Activated CD8-positive, alpha-beta memory T cell treated with anti-CD3 and anti-CD28 coated beads, Interleukin-2, amount 50 U/mL, for 1 hour (primary cell): ENCODE data around the gene DENND1A.

Experiments used
- DNase-seq: peaks from one replicate; pipeline ENCODE4 v3.0.0-alpha.2; 2020; ENCODE audit errors: extremely low read depth

Gene DENND1A

DNA sequence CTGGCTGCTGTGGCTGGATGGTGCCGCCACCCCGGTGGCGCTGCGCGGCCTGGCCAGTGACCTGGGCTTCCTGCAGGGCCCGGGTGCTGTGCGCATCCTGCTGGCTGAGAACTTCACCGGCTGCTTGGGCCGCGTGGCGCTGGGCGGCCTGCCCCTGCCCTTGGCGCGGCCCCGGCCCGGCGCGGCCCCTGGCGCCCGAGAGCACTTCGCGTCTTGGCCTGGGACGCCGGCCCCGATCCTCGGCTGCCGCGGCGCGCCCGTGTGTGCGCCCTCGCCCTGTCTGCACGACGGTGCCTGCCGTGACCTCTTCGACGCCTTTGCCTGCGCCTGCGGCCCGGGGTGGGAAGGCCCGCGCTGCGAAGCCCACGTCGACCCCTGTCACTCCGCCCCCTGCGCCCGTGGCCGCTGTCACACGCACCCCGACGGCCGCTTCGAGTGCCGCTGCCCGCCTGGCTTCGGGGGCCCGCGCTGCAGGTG lies 556.4 kb downstream of the DENND1A start:
- no peak for DNase-seq

DNA sequence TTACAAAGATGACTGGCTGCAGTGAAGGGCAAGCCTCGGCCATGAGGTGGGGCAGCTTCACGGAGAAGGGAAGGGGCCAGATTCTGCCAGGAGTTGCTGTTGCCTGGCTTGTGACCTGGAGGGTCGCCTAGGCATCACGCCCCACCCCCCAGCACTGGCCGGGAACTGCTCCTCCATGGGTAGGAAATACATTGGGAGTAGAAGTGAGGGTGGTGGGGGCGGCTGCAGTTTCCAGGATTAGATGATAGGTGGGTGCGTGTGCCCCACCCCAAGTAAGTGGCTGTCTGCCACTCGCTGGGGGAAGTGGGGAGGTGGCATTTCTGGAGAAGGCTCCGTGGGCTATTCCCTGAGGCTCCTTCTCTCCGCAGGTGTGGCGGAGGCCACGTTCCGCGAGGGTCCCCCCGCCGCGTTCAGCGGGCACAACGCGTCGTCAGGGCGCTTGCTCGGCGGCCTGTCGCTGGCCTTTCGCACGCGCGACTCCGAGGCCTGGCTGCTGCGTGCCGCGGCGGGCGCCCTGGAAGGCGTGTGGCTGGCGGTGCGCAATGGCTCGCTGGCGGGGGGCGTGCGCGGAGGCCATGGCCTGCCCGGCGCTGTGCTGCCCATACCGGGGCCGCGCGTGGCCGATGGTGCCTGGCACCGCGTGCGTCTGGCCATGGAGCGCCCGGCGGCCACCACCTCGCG lies 557.0 kb downstream of the DENND1A start:
- DNase-seq: no peak

DNA sequence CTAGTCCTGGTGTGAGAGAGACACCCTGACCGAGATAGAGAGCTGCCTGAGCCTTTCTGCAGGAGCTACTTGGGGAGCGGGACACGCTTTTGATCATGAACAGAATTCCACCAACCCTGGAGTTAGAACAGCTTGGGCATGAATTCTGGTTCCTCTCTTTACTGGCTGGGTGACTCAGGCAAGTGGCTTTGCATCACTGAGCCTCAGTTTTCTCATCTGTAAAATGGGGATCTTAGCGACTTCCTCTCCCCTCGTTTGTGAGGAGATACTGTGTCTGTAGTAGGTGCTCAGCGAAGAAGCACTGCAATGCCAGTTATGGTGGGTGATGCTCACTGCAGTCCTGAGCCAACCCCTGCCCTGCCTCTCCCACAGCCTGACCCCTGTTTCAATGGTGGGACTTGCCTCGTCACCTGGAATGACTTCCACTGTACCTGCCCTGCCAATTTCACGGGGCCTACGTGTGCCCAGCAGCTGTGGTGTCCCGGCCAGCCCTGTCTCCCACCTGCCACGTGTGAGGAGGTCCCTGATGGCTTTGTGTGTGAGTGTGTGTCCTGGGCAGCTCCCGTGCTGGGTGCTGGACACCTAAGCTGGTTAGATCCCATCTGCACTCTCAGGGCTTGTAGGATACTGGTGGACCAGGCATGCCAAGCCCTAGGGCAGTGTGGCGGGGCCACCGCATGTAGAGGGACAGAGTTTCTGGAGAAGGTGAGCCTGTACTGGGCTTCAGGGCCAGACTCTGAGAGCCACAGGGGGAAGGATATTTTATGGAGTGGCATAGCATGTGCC lies 557.9 kb downstream of the DENND1A start:
- no peak for DNase-seq

DNA sequence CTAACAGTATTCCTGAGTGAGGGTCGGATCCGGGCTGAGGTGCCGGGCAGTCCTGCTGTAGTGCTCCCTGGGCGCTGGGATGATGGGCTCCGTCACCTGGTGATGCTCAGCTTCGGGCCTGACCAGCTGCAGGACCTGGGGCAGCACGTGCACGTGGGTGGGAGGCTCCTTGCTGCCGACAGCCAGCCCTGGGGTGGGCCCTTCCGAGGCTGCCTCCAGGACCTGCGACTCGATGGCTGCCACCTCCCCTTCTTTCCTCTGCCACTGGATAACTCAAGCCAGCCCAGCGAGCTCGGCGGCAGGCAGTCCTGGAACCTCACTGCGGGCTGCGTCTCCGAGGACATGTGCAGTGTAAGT lies 558.7 kb downstream of the DENND1A start:
- DNase-seq: no peak

DNA sequence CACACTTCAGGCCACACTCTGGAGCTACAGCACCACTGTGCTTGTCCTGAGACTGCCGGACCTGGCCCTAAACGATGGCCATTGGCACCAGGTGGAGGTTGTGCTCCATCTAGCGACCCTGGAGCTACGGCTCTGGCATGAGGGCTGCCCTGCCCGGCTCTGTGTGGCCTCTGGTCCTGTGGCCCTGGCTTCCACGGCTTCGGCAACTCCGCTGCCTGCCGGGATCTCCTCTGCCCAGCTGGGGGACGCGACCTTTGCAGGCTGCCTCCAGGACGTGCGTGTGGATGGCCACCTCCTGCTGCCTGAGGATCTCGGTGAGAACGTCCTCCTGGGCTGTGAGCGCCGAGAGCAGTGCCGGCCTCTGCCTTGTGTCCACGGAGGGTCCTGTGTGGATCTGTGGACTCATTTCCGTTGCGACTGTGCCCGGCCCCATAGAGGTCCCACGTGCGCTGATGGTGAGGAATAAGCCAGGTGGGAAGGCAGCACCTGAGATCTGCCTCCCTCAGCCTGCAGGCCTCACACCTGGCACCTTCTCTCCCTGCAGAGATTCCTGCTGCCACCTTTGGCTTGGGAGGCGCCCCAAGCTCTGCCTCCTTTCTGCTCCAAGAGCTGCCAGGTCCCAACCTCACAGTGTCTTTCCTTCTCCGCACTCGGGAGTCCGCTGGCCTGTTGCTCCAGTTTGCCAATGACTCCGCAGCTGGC lies 559.2 kb downstream of the DENND1A start:
- DNase-seq: no peak

DNA sequence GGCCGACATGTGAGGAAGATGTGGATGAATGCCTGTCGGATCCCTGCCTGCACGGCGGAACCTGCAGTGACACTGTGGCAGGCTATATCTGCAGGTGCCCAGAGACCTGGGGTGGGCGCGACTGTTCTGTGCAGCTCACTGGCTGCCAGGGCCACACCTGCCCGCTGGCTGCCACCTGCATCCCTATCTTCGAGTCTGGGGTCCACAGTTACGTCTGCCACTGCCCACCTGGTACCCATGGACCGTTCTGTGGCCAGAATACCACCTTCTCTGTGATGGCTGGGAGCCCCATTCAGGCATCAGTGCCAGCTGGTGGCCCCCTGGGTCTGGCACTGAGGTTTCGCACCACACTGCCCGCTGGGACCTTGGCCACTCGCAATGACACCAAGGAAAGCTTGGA lies 559.8 kb downstream of the DENND1A start:
- DNase-seq: no peak

DNA sequence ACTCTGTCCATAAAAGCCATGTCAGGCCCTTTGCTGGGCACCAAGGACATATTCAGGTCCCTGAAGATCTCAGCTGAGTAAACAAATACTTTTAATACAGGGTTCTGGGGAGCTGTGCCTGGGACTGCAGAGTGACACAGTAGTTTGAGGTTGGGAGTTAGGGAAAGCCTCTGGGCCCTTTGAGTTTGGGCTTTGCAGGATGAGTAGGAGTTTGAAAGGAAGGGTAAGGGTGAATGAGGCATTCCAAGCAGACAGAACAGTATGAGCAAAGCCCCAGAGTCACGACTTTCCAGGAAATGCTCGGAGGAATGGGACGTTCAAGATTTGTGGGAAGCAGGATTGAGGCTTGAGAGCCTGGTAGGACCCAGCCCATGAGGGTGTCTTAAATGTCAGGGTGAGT lies 560.6 kb downstream of the DENND1A start:
- DNase-seq: no peak

DNA sequence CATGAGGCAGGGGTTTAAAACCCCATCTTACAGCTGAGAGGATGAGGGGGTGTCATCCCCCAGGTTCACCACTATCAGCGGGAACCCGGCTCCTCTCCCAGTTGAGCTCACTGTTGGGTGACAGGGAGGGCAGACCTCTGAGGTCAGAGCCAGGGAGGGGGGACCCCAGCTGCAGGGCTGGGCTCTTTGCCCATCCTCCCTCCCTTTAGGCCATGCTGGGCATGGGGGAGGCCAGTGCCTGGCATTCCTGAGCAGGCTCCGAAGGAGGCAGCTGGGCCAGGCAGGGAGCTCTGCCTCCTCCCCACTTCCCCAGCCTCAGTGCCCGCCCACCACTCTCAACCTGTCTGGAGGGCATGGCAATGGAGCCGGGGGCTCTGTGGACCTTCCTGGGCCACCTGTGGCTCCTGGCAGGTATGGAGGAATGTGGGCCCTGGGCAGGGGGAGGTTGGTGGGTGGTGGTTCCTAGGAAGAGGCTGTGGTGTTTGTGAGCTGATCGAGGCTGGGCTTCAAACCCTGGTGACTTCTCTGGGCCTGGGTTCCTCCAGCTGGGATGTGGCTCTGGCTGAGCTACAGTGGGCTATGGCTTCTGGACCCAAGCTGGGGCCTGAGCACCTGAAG lies 561.3 kb downstream of the DENND1A start:
- no peak for DNase-seq

DNA sequence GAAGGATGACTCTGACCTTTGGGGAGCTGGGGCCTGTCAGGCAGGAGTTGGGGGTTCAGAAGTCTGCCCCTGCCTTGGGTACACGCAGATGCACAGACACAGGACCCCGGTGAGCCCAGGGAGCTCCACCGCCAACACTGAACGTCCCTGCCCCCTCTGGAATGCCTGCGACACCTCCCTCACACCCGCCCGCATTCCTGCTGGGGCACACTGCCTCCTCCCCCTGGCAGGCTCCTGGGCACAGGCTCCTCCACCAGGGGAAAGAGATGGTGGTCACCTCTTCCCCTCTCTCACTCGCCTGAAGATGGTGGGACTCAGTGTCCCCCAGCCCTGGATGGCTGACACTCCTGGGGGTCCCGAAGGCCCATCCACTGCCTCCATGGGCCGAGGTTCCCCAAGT lies 561.9 kb downstream of the DENND1A start:
- no peak for DNase-seq

DNA sequence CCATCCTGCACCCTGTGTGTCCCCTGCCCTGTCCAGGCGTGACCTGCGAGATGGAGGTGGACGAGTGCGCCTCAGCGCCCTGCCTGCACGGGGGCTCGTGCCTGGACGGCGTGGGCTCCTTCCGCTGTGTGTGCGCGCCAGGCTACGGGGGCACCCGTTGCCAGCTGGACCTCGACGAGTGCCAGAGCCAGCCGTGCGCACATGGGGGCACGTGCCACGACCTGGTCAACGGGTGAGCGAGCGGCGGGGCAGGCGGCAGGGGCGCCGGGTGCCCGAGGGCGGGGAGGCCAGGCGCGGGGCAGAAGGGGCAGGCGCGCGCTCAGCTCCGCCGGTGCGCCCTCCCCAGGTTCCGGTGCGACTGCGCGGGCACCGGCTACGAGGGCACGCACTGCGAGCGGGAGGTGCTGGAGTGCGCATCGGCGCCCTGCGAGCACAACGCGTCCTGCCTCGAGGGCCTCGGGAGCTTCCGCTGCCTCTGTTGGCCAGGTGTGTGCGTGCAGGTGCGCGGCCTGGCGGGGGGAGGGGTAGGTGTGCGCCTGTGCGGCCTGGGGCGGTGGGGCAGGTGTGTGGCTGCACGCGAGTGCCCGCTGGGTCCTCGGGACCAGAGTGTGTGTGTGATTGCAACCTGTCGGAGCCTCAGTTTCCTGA lies 563.9 kb downstream of the DENND1A start:
- no peak for DNase-seq

DNA sequence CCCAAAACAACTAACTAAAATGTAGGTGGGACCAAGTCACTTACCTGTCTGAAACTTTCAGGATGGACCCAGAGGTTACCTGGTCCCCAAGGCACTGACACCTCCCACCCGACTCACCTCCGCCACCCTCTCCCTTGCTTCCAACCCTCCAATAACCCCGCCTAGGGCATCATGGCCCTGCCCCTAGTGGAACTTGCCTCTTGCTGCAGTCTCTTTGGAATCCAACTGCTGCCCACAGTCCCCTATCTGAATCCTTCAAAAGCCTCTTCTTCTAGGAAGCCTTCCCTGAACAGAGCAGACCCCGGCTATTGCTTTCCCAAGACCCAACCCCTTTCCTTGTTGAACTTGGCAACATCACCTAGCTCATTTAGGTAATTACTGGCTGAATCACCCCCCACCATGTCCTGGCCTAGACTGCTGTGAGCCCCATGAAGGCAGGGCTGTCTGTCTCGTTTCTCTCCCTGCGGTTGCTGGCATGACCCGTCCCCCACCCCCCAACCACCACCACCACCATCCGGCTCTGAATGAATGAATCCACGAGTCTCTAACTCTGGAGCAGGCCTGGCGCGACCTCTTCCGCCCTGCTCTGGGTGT lies 564.5 kb downstream of the DENND1A start:
- no peak for DNase-seq

DNA sequence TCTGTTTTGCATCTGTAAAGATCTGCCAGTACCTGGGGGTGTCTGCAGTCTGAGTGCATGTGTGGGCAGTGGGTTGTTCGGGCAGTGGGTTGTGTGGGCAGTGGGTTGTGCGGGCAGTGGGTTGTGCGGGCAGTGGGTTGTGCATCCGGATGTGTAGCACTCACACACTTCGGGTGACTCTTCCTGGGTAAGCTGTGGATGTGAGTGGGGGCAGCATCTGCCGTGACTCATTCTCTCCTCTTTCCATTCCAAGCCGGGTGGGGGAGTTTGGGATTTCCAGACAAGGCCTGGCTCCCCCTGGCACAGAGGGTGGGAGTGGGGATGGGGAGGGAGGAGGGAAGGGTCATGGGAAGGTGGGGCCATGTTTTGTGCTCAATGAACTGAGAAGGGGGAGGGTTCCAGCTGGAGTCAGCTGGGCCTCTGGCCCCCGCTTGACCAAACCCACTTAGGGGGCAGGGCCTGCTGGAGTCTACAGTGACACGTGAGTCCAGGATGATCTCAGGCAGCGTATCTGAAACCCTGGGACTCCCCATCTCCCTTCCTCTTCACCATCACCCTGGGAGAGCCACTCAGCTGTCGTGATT lies 565.6 kb downstream of the DENND1A start:
- DNase-seq: no peak

DNA sequence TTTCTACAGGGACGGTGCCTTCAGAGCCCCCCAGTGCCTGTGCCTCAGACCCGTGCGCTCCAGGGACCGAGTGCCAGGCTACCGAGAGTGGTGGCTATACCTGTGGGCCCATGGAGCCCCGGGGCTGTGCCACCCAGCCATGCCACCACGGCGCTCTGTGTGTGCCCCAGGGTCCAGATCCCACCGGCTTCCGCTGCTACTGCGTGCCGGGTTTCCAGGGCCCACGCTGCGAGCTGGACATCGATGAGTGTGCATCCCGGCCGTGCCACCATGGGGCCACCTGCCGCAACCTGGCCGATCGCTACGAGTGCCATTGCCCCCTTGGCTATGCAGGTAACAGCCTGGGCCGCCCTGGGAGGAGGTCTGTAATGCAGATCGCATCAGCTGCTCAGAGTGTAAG lies 567.1 kb downstream of the DENND1A start:
- DNase-seq: no peak

DNA sequence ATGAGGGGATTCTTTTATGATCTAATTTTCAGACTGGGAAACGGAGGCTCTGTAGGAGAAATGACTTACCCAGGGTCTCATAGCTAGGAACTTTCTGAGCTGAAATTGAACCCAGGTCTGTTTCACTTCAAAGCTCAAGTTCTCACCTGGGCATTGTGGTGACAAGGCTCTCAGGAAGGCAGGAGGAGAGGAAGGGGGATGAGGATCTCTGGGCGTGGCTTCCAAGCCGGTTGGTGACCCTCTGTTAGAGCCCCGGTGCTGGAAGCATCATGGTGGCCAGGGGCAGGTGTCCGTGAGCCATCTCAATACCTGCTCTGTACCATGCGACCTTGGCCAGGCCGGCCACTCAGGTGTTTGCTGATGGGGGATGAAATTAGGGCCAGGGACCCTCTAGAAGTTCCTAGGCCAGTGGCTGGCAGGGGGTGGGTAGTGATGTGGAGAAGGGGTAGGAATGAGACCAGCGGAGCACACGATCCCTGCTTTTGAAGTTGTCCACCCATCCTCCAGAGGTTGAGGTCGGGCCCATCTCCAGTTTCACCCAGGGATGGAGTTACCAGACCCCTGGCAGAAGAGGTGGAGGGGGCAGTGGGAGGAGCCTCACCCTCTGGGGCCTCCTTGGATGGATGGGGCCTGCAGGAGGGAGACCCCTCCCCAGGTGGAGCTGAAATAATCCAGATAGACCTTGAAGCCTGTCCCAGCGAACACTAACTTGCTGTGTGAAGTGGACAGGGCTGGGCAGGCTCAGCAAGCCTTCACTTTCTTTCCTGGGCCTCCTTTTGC lies 568.0 kb downstream of the DENND1A start:
- DNase-seq: no peak

DNA sequence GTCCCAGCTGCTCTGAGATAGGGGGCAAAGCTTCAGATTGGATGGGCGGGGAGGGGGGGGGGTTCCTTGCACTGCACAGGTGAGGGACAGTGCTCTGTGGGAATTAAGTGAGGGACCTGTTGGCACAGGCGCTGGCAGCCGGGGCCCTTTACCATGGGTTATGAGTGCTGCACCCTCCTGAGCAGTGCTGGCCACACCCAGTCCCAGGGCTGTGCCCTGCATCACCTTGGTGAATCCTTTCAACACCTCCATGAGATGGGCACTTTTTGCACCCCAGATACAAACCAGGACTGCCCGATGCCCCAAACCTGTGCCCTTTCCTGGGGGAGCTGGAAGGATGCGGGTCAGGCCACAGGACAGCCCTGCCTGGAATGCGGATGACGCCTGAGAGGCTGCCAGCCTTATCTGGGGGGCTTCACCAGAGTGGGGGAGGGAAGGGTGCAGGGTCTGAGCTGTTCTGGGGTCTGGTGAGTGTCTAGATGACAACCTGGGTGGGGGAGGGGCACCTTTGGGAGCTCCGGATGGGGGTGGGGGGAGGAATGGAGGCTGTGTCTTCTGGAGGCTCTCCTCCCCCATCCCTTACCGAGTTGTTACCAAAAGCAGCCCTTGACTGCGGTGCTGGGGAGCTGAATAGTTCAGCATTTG lies 568.7 kb downstream of the DENND1A start:
- DNase-seq: no peak

DNA sequence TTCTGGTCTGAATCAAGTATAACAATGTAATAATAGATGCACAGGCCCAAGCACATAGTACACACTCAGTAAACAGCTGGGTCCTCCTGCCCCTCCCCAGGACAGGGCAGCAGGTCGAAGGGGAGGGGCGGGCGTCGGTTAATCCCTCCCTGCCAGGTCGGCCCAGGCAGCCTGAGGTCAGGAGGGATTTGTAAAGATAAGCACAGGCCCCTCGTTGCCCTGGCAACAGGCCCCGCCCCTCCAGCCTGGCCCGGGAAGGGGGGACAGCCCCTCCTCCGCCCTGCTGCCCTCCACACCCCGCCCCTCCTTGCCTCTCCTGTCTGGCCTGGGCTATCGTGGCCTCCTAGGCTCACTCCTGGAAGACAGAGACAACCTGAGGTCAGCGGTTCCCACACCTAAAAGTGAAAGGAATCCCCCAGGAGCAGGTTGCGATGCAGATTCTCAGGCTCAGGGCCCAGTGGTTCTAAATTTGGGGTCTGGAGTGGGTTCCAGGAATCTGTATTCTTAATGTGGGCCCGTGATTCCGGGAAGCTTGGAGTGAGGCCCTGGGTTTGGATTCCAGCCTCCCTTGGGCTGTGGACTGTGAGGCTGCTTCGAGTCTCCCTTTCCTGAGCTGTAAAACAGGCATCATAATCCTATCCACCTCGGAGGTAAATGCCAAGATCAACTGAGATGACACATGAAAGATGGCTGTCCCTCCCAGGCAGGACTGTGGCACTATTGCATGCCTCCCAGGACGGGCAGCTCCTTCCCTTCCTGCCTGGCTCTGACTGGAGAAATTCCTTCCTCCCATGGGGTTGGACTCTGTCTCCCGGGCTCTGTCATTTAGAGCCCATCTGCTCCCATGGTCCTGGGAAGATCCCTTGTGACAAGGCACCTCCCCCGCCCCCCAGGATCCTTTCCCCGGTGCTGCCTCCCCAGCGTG lies 569.5 kb downstream of the DENND1A start:
- no peak for DNase-seq

DNA sequence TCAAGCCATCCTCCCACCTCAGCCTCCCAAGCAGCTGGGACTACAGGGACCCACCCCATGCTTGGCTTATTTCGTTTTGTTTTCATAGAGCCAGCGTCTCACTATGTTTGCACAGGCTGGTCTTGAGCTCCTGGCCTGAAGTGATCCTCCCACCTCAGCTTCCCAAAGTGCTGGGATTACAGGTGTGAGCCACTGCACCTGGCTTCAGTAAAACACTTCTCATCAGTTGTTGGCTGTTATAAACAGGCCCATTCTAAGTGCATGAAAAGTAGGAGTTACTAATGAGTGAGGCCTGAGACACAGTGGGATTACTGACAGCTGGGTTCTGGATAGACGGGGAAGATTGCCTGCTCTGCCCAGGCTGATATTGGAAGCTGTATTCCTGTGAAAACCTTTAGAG lies 570.4 kb downstream of the DENND1A start:
- no peak for DNase-seq

DNA sequence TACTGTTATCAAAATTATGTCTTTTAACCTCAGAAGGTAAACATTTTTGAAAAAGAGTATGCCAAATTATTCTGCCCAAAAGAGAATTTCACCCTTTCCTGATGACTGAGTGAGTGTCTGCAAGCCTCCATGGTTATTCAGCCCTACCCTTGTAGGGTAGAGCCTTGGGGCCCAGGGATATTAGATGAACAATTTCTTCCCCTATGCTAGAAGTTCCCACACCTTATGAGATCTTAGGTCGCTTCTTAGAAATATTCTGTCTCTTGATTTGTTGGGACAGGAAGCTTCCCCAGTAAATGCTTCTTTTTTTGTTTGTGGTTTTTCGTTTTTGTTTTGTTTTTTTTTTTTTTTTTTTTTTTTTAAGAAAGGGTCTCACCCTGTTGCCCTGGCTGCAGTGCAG lies 570.8 kb downstream of the DENND1A start:
- DNase-seq: no peak
